ENCODE results near the gene GABBR1.

The GABBR1 gene

GRCh38 chr6:29617782-29618554, 15.0 kb downstream of the GABBR1 start:
- H3K4me3 ChIP-seq (ENCODE audit: low read depth, low read length) = no peak overlapping the region
- 0 out of 2 replicates have a peak, but pooled peaks have one; percentile 7 for TF ChIP-seq CTCF (IDR thresholded peaks at IDR 0.05; ENCODE audit: low read depth, low read length)

- H3K4me3 ChIP-seq (ENCODE audit: low read depth, low read length) = no peak overlapping the region
- no peak for TF ChIP-seq CTCF (IDR thresholded peaks at IDR 0.05; ENCODE audit: low read depth, low read length)
Measured at GRCh38 chr6:29611426-29611825, 21.6 kb downstream of the GABBR1 start.

- no peak overlapping the region for H3K4me3 ChIP-seq (ENCODE audit: low read depth, low read length)
- TF ChIP-seq CTCF (IDR thresholded peaks at IDR 0.05; ENCODE audit: low read depth, low read length) = no peak
Measured at GRCh38 chr6:29610540-29610939, 22.4 kb downstream of the GABBR1 start.

- no peak overlapping the region for H3K4me3 ChIP-seq (ENCODE audit: low read depth, low read length)
- TF ChIP-seq CTCF (IDR thresholded peaks at IDR 0.05; ENCODE audit: low read depth, low read length) = no peak
Measured at GRCh38 chr6:29608131-29608530, 24.9 kb downstream of the GABBR1 start.

GRCh38 chr6:29603930-29604329, 29.1 kb downstream of the GABBR1 start:
- no peak for TF ChIP-seq CTCF (IDR thresholded peaks at IDR 0.05; ENCODE audit: low read depth, low read length)
- H3K4me3 ChIP-seq (ENCODE audit: low read depth, low read length) = no peak overlapping the region

- TF ChIP-seq CTCF (IDR thresholded peaks at IDR 0.05; ENCODE audit: low read depth, low read length) = no peak
- H3K4me3 ChIP-seq (ENCODE audit: low read depth, low read length) = no peak overlapping the region
Measured at GRCh38 chr6:29603456-29603855, 29.5 kb downstream of the GABBR1 start.

GRCh38 chr6:29602564-29603361, 30.2 kb downstream of the GABBR1 start:
- H3K4me3 ChIP-seq (ENCODE audit: low read depth, low read length) = no peak overlapping the region
- 0 out of 2 replicates have a peak, but pooled peaks have one; percentile 8 for TF ChIP-seq CTCF (IDR thresholded peaks at IDR 0.05; ENCODE audit: low read depth, low read length)
